Spleen (tissue), 11 donors: ENCODE results near the gene TIE1. TPM values are rescaled to one million over a fixed set of nuclear protein-coding genes. Genes with fewer than 3 reads are reported as not detected.
A peak's percentile ranks its signal among the peaks of the same experiment; 100 is the strongest.
"Not testable (repeated sequence)": the region's sequence is repeated elsewhere in the genome, so short reads cannot be mapped to it uniquely, and the experiment has no call there.

ENCODE experiments used
- DNase-seq: peaks from one replicate; pipeline ENCODE4 v3.0.0-alpha.2; 2020
- H3K27ac ChIP-seq, 8 donors: fragments of 200-600 bp; sonication (generic) in 7 of 8; 1 replicate in 4 of 8; 2 replicates in 4 of 8; pipeline versions ENCODE4 v1.5.0 to v1.8.0; 2016 to 2021; ENCODE audit warnings: inconsistent platforms in 4 of 8, mild to moderate bottlenecking in 4 of 8, moderate library complexity in 1 of 8
- H3K27me3 ChIP-seq, 7 donors: fragments of 200-600 bp; sonication (generic) in 6 of 7; replicated peaks in 1 of 7; 1 replicate in 4 of 7; 2 replicates in 3 of 7; pipeline versions ENCODE4 v1.5.0 to v1.8.0; 2016 to 2021; ENCODE audit warnings: inconsistent platforms in 3 of 7, mild to moderate bottlenecking in 1 of 7
- H3K36me3 ChIP-seq, 6 donors: fragments of 200-600 bp; sonication (generic) in 5 of 6; 1 replicate in 4 of 6; 2 replicates in 2 of 6; pipeline versions ENCODE4 v1.5.0 to v1.8.0; 2016 to 2021; ENCODE audit warnings: inconsistent platforms in 2 of 6
- H3K4me1 ChIP-seq, 6 donors: fragments of 200-600 bp; sonication (generic) in 5 of 6; 1 replicate in 3 of 6; 2 replicates in 3 of 6; pipeline versions ENCODE4 v1.5.0 to v1.8.0; 2016 to 2021; ENCODE audit warnings: inconsistent platforms in 3 of 6
- H3K4me3 ChIP-seq, 8 donors: fragments of 200-600 bp; sonication (generic) in 7 of 8; 1 replicate in 4 of 8; 2 replicates in 4 of 8; pipeline versions ENCODE4 v1.5.0 to v1.8.0; 2016 to 2021; ENCODE audit warnings: inconsistent platforms in 4 of 8, mild to moderate bottlenecking in 4 of 8, moderate library complexity in 2 of 8
- H3K9me3 ChIP-seq, 8 donors: fragments of 200-600 bp; sonication (generic) in 7 of 8; 1 replicate in 4 of 8; 2 replicates in 4 of 8; pipeline versions ENCODE4 v1.5.0 to v1.8.0; 2016 to 2021; ENCODE audit warnings: inconsistent platforms in 4 of 8
- POLR2A ChIP-seq, 3 donors: fragments of 450-650 bp; IDR thresholded peaks; one replicate each; pipeline ENCODE4 v1.5.1; 2017; ENCODE audit warnings: antibody characterized with exemption in 3 of 3, mild to moderate bottlenecking in 1 of 3
- POLR2AphosphoS5 ChIP-seq, 3 donors: sonication (generic); formaldehyde crosslinking; IDR thresholded peaks; one replicate each; pipeline ENCODE4 v1.5.1; 2017; ENCODE audit warnings: antibody characterized with exemption in 3 of 3
- WGBS, 5 donors: extraction: QIAGEN DNeasy Blood & Tissue Kit in 3 of 5; methylation state at CpG; one replicate each; pipeline versions ENCODE4 v1.1.5 to v1.1.7; 2013 to 2018; 5-methylcytosine and 5-hydroxymethylcytosine counted together
- intact Hi-C: fragments of 100-400 bp; cut with DNase I; formaldehyde crosslinking; loops from one replicate; pipeline ENCODE4 v1.15.0; 2023; ENCODE audit warnings: low total_unique reads
- polyA plus RNA-seq, 3 donors: library from polyadenylated mRNA; stranded (reverse); fragments of 200-250 nt; gene quantifications; one replicate each; pipeline ENCODE4 v1.2.1, GENCODE V29; 2013
- total RNA-seq, 7 donors: library from RNA; depleted of rRNA in 3 of 7; stranded (reverse); fragments of >200 nt in 3 of 7; fragmentation: NEBNext Ultra II Directional in 4 of 7; extraction: Animal tissue kit (Norgen Biotek cat#: 25700) in 4 of 7; gene quantifications; one replicate each; pipeline versions ENCODE4 v1.1.0 to v1.2.1, GENCODE V29; 2016 to 2021
- TF ChIP-seq, protein P1 (sequence below), 11 experiments: fragments of 200-600 bp in 7 of 11; fragments of 450-650 bp in 4 of 11; sonication (generic) in 4 of 11; IDR thresholded peaks in 8 of 11; conservative IDR thresholded peaks in 3 of 11; 1 replicate in 7 of 11; 2 replicates in 4 of 11; pipeline versions ENCODE4 v1.4.0 to v1.8.0; 2016 to 2021; ENCODE audit warnings: antibody characterized with exemption in 11 of 11, inconsistent platforms in 4 of 11, mild to moderate bottlenecking in 1 of 11
- donor health status: healthy with polysubstance abuse.
- donor health status: DM: no; HTN: no; CAD: no; lungs with moderate emphysema.
- donor health status: DM: no; HTN: no; CAD: no.
- donor health status: Bipolar disorder and iron deficiency.
- donor health status: healthy.
- donor health status: DM: no; HTN: no; CAD: no.
- donor health status: DM: yes; HTN: yes; CAD: no.

The TIE1 gene
- total and polyA plus RNA-seq, 10 donors = 4.9 to 81.8 (median 55.7) TPM

DNA sequence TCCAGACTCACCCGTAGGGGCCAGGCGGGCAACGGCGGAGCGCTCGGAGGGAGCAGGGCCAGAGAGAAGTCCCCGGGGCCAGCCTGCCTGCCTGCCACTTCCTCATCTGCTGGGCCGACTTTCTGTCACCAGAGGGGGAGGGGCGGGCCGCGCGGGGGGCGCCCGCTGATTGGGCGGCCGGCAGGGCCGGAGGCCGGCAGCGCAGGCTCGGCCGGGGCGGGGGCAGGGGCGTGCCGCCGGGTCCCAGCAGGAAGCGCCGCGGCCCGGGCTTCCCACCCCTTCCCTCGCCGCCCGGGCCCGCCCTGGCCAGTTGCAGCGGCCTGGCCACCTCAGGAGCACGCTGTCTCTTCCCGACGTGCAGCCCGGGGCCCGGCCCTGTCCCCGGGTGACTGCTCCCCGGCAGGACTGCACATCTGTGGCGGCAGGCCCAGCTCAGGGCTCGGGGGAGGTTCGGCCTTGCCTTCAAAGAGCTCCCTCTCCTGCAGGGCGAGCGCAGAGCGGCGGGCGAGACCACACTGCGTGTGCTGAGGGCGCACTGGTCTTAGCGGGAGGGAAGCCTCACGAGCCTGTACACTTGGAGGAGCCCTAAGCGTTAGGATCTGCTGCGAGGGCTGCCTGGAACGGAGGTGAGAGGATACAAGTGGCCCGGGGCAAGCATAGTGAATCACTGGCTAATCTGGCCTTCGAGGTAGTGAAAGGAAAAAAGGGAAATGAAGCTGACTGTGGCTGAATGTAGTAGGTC, 67.3 kb downstream of the TIE1 start, which contains the start of gene ELOVL1:
Gene ELOVL1, minus strand, starts transcription at position 108 of the 742 bp plus-strand sequence. CDS start 2,402 bp downstream, outside the sequence.
- Histone ChIP-seq H3K4me1 (peaks cover 16 to 83% (median 39%) of the 10 kb centered on the region in 6 donors), H3K27ac (peak within 1 kb of the TSS; percentile 92 to 99 (median 98)), H3K4me3 (peak within 1 kb of the TSS; percentile 69 to 96 (median 80)), H3K36me3 (peaks cover 6 to 34% (median 23%) of the 10 kb centered on the region in 6 donors), H3K9me3 (no peaks in the 10 kb centered on the region), H3K27me3 (no peaks in the 10 kb centered on the region)
- peak; percentile 86 to 92 (median 90) for TF ChIP-seq POLR2AphosphoS5 (IDR thresholded peaks at IDR 0.05)
- peak; percentile 19 to 70 (median 33) for TF ChIP-seq POLR2A (IDR thresholded peaks at IDR 0.05)
- TF ChIP-seq, protein P1, sequence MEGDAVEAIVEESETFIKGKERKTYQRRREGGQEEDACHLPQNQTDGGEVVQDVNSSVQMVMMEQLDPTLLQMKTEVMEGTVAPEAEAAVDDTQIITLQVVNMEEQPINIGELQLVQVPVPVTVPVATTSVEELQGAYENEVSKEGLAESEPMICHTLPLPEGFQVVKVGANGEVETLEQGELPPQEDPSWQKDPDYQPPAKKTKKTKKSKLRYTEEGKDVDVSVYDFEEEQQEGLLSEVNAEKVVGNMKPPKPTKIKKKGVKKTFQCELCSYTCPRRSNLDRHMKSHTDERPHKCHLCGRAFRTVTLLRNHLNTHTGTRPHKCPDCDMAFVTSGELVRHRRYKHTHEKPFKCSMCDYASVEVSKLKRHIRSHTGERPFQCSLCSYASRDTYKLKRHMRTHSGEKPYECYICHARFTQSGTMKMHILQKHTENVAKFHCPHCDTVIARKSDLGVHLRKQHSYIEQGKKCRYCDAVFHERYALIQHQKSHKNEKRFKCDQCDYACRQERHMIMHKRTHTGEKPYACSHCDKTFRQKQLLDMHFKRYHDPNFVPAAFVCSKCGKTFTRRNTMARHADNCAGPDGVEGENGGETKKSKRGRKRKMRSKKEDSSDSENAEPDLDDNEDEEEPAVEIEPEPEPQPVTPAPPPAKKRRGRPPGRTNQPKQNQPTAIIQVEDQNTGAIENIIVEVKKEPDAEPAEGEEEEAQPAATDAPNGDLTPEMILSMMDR (IDR thresholded peaks at IDR 0.05 in 8 of 11, conservative IDR thresholded peaks at IDR 0.05 in 3 of 11) = peak in 5 of 11 experiments; percentile 9 to 28 (median 16)
- peak; percentile 99 for DNase-seq
- intact Hi-C loops = no loop called here
- WGBS, 5 donors = 0 to 1% (median 0%) methylated on average over 22 to 58 of the region's 58 CpGs

DNA sequence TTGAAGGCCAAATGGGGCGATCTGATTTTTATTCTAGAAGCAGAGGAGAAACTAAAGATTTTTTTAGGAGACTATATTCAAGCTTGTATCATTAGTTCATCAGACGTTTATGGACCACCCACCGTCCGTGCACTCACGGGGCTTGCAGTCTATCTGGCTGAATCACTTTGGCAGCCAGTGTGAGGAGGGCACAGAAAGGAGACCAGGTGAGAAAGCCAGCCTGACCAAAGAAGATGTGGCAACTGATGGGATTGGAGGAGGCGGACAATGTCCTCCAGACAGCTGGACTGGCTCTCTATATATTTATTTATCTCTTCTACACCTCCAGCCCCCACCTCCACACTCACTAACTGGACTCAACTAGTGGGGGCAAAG, 67.9 kb downstream of the TIE1 start:
- TF ChIP-seq POLR2AphosphoS5 (IDR thresholded peaks at IDR 0.05) = no peak
- no peak for TF ChIP-seq POLR2A (IDR thresholded peaks at IDR 0.05)
- TF ChIP-seq, protein P1 (IDR thresholded peaks at IDR 0.05 in 8 of 11, conservative IDR thresholded peaks at IDR 0.05 in 3 of 11) = no peak
- intact Hi-C loops = no loop called here
- H3K36me3 ChIP-seq = peaks cover 6 to 34% (median 17%) of the 10 kb centered on the region in 6 donors
- H3K27me3 ChIP-seq = no peaks in the 10 kb centered on the region
- WGBS, 5 donors = 13 to 18% (median 16%) methylated on average over 6 of the region's 6 CpGs
- peaks cover 16 to 83% (median 41%) of the 10 kb centered on the region in 6 donors for H3K4me1 ChIP-seq
- peak overlapping the region; percentile 92 to 99 (median 98) for H3K27ac ChIP-seq
- H3K4me3 ChIP-seq = peak overlapping the region; percentile 69 to 96 (median 80)
- no peaks in the 10 kb centered on the region for H3K9me3 ChIP-seq
- DNase-seq = no peak

DNA sequence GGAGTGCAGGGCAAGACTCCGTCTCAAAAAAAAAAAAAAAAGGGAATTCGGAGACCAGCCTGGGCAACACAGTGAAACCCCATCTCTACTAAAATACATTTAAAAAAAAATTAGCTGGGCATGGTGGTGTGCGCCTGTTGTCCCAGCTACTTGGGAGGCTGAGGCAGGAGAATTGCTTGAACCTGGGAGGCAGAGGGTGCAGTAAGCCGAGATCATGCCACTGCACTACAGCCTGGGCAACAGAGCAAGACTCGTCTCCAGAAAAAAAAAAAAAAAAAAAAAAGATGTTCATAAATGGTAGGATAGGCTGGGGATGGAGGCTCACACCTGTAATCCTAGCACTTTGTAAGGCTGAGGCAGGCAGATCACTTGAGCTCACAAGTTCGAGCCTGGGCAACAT, 69.0 kb downstream of the TIE1 start:
- DNase-seq, H3K4me3 ChIP-seq, H3K9me3 ChIP-seq, intact Hi-C loops, H3K27ac ChIP-seq, H3K27me3 ChIP-seq: not testable (repeated sequence)
- Histone ChIP-seq H3K36me3 (peaks cover under 1 to 33% (median 6%) of the 10 kb centered on the region in 6 donors), H3K4me1 (peaks cover 16 to 76% (median 41%) of the 10 kb centered on the region in 6 donors)
- 95 to 99% (median 95%) methylated on average over 6 of the region's 6 CpGs for WGBS, 5 donors

DNA sequence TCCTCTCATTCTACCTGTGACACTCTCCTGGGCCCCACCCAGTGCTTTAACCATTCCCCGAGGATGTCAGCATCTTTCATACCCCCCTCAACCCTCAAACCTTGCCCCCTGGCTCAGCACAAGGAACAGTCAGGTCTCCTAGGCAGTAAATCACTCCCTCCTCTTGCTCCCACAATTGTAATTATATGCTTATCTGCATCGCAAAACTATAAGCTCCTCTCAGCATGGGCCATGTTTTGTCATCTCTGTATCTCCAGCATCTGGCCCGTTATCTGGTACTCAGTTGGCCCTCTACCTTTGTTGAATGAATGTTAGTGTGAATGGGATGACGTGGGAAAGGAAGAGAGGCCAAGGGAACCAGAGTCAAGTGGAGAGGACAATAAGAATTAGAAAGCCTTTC, 69.8 kb downstream of the TIE1 start:
- TF ChIP-seq POLR2AphosphoS5 (IDR thresholded peaks at IDR 0.05) = no peak
- TF ChIP-seq, protein P1 (IDR thresholded peaks at IDR 0.05 in 8 of 11, conservative IDR thresholded peaks at IDR 0.05 in 3 of 11) = no peak
- no peak overlapping the region for H3K27ac ChIP-seq
- 74 to 89% (median 84%) methylated on average over 4 of the region's 4 CpGs for WGBS, 5 donors
- H3K4me3 ChIP-seq = no peak overlapping the region
- H3K9me3 ChIP-seq = no peaks in the 10 kb centered on the region
- H3K27me3 ChIP-seq = no peaks in the 10 kb centered on the region
- DNase-seq = no peak
- H3K36me3 ChIP-seq = peaks cover 0 to 25% (median 0%) of the 10 kb centered on the region in 6 donors
- peaks cover 16 to 71% (median 35%) of the 10 kb centered on the region in 6 donors for H3K4me1 ChIP-seq
- intact Hi-C loops = no loop called here
